WERI-Rb-1 (cell line): ENCODE data around the gene CCDC183.
"Not testable (repeated sequence)": the region's sequence is repeated elsewhere in the genome, so short reads cannot be mapped to it uniquely, and the experiment has no call there.

Experiments used
- DNase-seq: peaks from one replicate; pipeline ENCODE4 v3.0.0-alpha.2; 2020
- H3K27ac ChIP-seq: fragments of 250-450 bp; sonication (Bioruptor Pico); 2 replicates; pipeline ENCODE4 v1.5.1; 2020; ENCODE audit warnings: mild to moderate bottlenecking, moderate library complexity
- H3K27me3 ChIP-seq: fragments of 250-450 bp; sonication (Bioruptor Pico); 2 replicates; pipeline ENCODE4 v1.5.1; 2021; ENCODE audit warnings: mild to moderate bottlenecking, low read depth, moderate library complexity; ENCODE audit not compliant: insufficient read depth, severe bottlenecking
- H3K36me3 ChIP-seq: fragments of 250-450 bp; sonication (Bioruptor Pico); 2 replicates; pipeline ENCODE4 v1.5.1; 2020; ENCODE audit warnings: mild to moderate bottlenecking, moderate library complexity
- H3K4me3 ChIP-seq: 2 replicates; pipeline ENCODE4 v1.5.1; 2011; ENCODE audit warnings: low read depth, mild to moderate bottlenecking, control low read depth, low read length
- H3K9me3 ChIP-seq: fragments of 250-450 bp; sonication (Bioruptor Pico); 2 replicates; pipeline ENCODE4 v1.5.1; 2021; ENCODE audit warnings: mild to moderate bottlenecking, moderate library complexity; ENCODE audit not compliant: severe bottlenecking
- TF ChIP-seq, protein P1 (sequence below): IDR thresholded peaks from 2 replicates; pipeline ENCODE4 v1.5.1; 2011; ENCODE audit warnings: low read depth, mild to moderate bottlenecking, control low read depth, inconsistent platforms, low read length

CCDC183 gene

DNA sequence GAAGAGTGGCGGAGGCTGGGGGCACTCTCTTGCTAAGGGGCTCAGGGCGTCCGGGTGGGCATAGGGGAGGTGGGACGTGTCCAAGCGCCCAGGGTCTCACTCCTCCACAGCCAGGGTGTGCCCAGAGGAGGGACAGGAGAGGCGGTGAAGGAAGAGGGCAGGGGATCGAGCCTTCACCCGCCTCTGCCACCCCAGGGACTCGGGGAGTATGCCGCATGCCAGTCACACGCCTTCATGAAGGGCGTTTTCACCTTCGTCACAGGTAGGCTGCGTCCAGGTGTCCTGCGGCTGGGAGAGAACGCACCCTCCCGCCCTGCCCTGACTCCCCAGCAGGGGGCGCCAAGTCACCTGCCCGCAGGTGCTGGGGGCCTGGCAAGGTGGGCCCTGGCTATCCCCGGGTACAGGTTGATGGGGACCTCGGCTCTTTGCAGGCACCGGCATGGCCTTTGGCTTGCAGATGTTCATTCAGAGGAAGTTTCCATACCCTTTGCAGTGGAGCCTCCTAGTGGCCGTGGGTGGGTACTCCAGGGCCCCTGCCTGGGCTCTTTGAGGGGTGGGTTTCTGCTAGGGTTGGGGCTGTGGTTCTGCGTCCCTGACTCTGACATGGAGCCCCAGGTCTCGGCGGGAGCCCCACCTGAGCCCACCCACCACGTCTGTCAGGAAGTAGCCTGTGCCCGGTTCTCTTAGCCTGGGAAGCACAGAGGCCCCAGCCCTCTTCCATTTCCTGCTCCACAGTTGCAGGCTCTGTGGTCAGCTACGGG is 4.4 kb upstream of the CCDC183 start:
- no peaks in the 10 kb centered on the region for H3K27me3 ChIP-seq
- peak overlapping the region; percentile 85 for H3K27ac ChIP-seq
- DNase-seq: peak; percentile 75
- peaks cover 8% of the 10 kb centered on the region for H3K36me3 ChIP-seq
- peak overlapping the region; percentile 82 for H3K4me3 ChIP-seq
- TF ChIP-seq, protein P1, sequence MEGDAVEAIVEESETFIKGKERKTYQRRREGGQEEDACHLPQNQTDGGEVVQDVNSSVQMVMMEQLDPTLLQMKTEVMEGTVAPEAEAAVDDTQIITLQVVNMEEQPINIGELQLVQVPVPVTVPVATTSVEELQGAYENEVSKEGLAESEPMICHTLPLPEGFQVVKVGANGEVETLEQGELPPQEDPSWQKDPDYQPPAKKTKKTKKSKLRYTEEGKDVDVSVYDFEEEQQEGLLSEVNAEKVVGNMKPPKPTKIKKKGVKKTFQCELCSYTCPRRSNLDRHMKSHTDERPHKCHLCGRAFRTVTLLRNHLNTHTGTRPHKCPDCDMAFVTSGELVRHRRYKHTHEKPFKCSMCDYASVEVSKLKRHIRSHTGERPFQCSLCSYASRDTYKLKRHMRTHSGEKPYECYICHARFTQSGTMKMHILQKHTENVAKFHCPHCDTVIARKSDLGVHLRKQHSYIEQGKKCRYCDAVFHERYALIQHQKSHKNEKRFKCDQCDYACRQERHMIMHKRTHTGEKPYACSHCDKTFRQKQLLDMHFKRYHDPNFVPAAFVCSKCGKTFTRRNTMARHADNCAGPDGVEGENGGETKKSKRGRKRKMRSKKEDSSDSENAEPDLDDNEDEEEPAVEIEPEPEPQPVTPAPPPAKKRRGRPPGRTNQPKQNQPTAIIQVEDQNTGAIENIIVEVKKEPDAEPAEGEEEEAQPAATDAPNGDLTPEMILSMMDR: peak; percentile 89
- no peaks in the 10 kb centered on the region for H3K9me3 ChIP-seq

DNA sequence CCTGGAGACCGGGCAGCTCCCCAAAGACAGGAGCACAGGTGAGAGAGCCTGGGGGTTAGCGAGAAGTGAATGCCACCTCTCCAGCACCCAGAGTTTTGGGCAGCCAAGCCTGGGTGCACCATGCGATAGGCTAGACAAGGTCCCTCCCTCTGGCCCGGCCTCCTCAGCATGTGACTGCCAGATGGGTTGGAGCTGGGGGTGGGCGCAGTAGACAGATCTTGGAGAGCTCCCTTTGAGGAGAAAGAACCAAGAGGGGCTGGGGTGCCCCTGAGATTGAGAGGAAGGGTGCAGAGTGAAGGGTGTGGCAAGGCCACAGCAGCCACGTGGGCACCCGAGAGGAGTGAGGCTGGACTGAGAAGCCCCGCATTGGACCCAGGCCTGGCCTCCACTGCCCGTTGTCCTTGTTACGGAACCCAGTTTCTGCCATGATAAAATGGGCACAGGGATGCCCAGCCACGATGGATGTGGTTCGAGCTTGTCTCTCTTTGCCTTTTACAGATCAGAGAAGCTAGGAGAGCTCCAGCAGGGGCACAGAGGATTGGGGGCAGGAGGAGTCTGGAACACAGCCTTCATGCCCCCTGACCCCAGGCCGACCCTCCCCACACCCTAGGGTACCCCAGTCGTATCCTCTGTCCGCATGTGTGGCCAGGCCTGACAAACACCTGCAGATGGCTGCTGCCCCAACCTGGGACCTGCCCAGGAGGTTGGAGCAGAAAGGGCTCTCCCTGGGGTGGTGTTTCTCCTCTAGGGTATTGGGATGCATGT is 3.6 kb upstream of the CCDC183 start:
- TF ChIP-seq, protein P1: no peak

DNA sequence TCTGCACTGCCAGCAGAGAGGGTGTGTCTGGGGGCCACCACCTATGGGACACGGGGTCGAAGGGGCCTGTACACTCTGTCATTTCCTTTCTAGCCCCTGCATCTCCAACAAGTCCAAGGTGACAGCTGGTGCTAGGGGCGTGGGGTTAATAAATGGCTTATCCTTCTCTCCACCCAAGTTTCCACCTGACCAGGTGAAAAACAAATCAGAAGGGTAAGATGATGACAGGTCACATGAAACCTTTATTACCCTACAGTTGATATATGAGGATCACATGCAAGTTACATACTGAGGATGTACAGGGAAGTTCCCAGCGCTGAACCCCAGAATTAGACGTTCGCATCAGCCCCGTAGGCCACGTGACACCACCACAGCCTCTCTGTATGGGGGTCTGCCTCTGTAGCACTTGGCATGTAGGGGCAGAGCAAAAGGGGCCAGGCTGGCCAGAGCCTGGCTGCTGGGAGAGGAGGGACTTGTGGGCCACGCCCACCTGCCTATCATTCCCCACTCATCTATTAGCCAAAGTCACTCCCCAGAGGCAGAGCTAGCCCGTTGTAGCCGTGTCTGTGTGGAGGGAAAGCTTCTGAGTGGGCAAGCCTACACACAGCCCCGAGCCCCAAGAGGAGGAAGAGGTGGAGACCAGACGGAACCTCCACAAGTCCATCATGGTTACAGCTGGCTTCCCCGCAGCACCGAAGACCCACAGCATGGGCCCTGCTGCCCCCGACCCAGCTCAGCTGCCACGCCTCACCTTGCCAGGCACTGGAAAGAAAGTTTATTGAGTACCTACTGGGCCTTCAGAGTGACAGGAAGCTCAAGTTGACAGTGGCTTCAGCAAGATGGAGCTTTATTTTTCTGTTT is 2.8 kb upstream of the CCDC183 start:
- peak overlapping the region; percentile 3; the same call in 1 of the 2 replicates for H3K27ac ChIP-seq
- no peaks in the 10 kb centered on the region for H3K9me3 ChIP-seq
- peak; percentile 53 for DNase-seq
- peaks cover 8% of the 10 kb centered on the region for H3K36me3 ChIP-seq
- H3K4me3 ChIP-seq: no peak overlapping the region
- H3K27me3 ChIP-seq: no peaks in the 10 kb centered on the region
- TF ChIP-seq, protein P1: no peak

More for the DNA sequence above, 3.6 kb upstream of the CCDC183 start:
- Histone ChIP-seq H3K4me3 (no peak overlapping the region), H3K9me3 (no peaks in the 10 kb centered on the region), H3K27ac (peak overlapping the region; percentile 3), H3K36me3 (peaks cover 8% of the 10 kb centered on the region), H3K27me3 (no peaks in the 10 kb centered on the region)
- DNase-seq: no peak

DNA sequence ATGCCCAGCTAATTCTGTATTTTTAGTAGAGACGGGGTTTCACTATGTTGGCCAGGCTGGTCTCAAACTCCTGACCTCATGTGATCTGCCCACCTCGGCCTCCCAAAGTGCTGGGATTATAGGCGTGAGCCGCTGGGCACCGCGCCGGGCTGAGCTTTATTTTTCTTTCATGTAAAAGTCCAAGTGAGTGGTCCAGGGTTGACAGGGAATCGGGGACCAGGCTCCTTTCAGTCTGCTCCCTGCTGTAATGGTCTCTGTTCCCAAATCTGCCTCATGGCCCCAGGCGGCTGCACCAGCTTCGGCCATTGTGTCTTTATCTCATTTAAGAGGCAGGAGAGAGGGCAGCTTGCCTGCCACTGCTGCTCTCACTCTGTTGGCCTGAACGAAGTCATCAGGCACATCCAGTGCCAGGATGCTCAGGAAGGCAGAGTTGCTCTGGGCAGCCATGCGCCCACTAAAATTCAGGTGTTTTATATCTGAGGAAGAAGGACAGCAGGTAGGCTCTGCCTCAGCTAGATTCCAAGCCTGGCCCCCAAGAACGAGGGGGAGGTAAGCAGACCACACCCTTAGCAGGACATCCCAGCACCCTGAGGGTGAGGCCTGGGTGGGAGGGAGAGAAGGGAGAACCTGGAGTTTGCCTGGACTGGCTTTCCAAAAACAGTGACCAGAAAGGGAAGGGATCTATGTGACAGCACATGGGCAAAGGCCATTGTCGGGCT is 1.7 kb upstream of the CCDC183 start:
- TF ChIP-seq, protein P1: no peak

DNA sequence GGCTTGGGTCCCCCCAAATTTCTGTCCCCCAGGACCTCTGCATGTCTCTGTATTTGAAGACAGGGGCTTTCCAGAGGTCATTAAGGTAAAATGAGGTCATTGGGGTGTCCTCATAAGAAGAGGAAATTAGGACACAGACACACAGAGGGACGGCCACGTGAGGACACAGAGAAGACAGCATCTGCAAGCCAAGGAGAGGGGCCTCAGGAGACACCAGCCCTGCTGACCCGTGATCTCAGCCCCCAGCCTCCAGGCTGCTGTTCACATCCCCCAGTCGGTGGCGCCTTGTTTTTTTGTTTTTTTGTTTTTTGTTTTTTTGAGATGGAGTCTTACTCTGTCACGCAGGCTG is 1.2 kb upstream of the CCDC183 start:
- Histone ChIP-seq H3K9me3 (no peaks in the 10 kb centered on the region), H3K36me3 (peaks cover 8% of the 10 kb centered on the region), H3K27ac (no peak overlapping the region), H3K27me3 (no peaks in the 10 kb centered on the region), H3K4me3 (no peak overlapping the region)
- DNase-seq: no peak
- TF ChIP-seq, protein P1: no peak

More for the DNA sequence above, 1.7 kb upstream of the CCDC183 start:
- no peak overlapping the region for H3K27ac ChIP-seq
- H3K9me3 ChIP-seq: no peaks in the 10 kb centered on the region
- H3K27me3 ChIP-seq: no peaks in the 10 kb centered on the region
- peaks cover 8% of the 10 kb centered on the region for H3K36me3 ChIP-seq
- no peak overlapping the region for H3K4me3 ChIP-seq
- no peak for DNase-seq

DNA sequence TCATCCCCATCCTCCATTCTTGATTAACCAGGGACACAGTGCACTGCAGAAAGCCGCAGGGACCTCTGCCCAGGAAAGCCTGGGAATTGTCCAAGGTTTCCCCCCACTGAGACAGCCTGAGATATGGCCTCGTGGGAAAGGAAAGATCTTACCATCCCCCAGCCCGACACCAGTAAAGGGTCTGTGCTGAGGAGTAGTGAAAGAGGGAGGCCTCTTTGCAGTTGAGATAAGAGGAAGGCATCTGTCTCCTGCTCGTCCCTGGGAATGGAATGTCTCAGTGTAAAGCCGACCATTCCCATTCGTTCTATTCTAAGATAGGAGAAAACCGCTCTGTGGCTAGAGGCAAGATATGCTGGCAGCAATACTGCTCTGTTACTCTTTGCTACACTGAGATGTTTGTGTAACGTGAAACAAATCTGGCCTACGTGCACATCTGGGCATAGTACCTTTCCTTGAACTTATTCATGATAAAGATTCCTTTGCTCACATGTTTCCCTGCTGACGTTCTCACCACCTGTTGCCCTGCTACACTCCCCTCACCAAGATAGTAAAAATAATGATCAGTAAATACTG is 723 bp downstream of the CCDC183 start:
- H3K27me3 ChIP-seq, H3K9me3 ChIP-seq, H3K27ac ChIP-seq, H3K36me3 ChIP-seq, DNase-seq, H3K4me3 ChIP-seq: not testable (repeated sequence)
